ENCODE results near the gene SENP1.
"Not testable (repeated sequence)": the region's sequence is repeated elsewhere in the genome, so short reads cannot be mapped to it uniquely, and the experiment has no call there.

SENP1 gene

DNA sequence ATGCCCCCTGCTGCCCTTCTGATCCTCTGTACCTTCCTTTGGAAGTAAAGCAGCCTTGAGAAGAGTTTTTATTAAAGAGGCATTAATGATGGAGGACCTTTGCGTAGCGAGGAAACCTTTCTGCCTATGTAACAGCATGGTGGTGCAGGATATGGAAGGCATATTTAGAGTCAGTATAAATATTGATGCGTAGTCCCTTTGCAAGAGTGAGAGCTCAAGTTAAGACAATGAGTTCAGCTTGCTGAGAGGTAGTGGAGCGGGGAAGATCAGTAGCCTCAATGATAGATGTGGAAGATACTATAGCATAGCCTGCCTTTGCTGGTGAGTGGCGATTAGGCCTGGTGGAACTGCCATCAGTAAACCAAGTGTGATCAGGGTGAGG, 5.4 kb upstream of the SENP1 start:
- not testable (repeated sequence) for DNase-seq (ENCODE audit: low read depth in 2 of 2)

DNA sequence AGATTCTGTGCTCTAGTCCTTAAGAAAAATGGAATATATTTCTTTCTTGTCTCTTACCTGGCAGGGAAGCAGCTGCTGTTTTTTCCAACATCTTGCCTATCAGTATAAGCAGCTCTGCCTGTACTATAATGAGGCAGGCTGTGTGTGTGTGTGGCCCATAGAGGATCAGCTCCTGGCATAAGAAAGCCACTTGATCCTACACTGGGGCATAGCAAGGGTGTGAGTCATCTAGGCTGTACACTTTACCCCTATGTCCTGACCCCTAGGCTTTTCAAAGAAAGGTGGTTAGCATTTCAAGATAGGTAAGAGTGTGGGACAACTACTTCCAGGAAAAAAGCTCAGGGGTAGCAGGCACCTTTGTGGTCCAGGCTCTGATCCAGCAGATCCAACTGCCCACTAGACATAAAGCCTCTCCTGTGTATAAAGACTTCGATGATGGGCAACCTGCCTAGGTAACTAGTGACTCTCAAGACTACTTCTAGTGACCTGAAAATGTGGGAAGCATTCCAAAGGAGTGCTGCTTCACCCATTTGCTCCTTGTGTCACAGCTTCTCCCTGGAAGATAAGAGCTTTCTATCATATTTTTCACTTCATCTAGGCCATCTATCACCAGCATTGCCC, 4.9 kb upstream of the SENP1 start:
- no peak for DNase-seq (ENCODE audit: low read depth in 2 of 2)

DNA sequence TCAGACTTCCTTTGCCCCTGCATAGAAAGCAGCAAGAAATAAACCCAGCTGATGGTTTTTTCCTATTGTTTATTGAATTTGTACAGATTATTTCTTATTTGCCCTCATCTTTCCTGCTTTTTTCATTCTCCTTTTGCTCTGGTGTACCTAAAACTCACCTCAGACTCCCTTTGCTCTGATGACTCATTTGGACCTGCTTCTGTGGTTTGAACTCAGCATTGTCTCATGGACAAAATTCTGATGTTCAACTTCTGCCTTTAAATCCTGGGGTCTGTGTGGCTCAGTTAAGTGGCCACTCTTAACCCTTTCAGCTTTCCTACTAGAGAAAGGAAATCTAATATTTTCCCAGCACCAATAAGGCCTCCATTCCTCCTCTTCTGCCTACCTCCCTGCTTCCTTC, 3.5 kb upstream of the SENP1 start:
- DNase-seq (ENCODE audit: low read depth in 2 of 2) = no peak

DNA sequence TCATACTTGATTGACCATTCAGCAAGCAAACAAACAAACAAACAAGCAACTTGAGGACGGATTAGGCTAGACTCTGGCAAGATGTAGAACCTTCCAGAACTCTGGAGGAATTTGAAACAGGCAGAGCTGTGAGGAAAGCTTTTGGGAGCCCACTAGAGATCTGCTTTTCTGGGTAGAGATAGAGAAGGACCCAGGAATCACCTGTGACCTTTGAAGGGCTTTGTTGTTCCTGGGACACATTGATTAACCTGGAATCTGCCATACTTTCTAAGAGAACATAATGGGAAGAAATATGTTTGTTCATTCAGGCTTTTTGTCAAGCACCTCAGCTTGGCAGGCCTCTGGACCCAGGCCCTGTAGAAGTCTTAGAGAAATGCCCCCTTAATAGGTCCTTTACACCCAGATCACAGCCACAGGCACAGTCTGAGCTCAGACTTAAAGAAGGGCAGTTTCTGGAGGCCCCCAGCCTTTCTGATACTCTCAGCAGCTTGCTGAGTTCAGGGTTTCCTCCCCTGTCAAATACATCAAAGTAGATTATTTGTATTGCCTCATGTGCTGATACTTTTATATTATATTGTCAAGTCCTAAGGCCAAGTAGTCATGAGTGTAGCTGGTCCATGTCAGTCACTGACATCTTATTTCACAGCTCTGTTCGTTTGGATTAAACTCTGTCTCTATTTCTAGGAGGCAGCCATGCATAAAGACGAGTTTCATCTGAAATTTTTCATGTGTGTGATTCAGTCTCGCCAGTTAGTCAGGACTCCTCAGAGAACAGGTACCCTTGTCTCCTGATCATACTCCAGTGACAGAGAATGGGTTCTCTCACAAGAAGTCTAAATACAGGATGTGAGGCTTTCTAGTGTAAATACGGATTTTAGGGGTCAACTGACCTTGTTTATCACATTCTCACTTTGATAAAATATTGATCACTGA, 1.1 kb upstream of the SENP1 start:
- no peak for DNase-seq (ENCODE audit: low read depth in 2 of 2)

DNA sequence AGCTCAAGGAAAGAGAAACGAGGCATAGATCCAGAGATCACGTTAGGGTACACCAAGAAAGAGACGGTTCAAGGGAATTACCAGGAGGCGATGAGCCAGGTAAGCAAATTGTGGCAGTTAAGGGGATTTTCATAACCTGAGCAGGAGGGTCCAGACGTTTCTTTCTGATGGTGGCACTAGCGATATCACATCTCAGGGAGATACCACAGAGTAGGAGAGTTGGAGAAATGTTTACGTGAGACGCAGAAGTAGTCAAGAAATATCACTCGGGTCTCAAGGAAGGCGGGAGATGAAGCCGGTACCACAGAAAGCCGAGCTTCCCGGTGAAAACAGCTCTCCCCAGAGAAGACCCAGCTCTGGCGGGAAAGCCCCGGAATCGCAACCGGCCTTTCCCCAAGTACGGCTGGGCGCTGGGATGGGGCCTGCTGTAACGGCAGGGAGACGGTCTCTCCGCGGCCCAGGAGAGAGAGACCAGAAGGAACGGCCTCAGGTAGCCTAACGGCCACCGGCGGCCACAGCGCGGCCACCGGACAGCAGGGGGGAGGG, 485 bp downstream of the SENP1 start:
- no peak for DNase-seq (ENCODE audit: low read depth in 2 of 2)

DNA sequence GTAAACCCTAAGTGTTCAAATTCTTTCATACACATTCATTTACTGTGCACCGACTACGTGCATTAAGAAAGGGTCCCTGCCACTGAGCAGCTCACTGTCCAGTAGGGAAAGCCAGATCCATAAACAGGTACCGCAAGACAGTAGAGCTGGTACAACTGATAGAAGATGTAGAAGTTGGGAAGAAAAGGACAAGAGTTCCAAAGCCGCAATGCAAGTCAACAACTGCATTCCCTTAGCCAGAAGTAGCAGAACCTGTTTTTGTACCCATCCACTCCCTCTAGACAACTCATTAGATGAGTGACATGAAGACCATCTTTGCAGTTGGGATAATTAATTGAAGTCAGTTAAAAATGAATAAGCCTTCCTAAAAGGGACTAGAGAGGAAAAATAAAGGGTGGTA, 1.3 kb downstream of the SENP1 start:
- DNase-seq (ENCODE audit: low read depth in 2 of 2) = no peak

DNA sequence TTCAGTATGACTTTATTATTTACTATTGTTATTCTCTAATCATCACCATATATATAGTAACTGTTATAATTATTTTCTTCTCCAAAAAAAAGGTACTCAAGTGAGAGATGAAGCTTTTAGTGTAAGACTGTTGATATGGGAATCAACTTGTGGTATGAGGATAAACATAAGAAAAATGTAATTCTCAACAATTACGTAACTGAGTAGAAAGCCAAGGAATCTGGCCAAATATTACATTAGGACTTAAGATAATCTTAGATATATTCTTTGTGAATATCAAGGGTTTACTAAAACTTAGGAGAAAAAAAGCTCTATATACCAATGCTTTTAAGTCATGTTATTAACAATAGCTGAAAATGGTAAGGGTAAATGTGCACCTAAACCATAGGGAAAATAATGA, 13.3 kb downstream of the SENP1 start:
- DNase-seq (ENCODE audit: low read depth in 2 of 2) = no peak

DNA sequence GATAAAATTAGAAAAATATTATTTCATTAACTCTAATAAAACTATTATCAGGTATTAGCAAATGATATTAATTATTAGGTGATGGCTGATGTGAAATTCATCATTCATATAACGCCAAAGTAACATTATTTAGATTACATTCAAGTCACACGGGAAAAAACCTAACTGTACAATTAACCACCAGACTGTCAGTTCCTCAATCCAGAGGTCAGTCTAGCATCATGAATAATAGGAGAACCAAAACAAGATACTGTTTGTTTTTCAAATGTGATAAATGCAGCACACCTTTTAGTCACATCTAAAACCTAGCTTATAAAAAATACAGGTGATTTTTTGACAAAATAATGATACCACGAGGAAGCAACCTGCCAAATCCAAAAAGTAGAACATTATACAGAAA, 19.6 kb downstream of the SENP1 start:
- DNase-seq (ENCODE audit: low read depth in 2 of 2) = no peak

DNA sequence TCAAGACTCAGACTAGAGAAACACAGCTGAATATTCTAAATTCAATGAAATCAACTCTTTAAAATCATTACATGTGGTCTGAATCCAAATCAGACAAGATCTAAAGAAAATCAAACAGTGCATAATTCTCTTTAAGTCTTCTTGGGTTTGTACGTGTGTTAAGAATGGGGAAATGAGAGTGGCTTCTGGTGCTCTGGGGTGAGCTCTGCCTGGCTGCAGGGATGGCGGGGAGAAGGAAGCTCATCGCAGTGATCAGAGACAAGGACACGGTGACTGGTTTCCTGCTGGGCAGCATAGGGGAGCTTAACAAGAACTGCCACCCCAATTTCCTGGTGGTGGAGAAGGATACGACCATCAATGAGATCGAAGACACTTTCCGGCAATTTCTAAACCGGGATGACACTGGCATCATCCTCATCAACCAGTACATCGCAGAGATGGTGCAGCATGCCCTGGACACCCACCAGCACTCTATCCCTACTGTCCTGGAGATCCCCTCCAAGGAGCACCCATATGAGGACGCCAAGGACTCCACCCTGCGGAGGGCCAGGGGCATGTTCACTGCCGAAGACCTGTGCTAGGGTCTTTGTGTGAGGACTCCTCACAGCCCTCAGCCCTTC, 20.9 kb downstream of the SENP1 start:
- no peak for DNase-seq (ENCODE audit: low read depth in 2 of 2)

DNA sequence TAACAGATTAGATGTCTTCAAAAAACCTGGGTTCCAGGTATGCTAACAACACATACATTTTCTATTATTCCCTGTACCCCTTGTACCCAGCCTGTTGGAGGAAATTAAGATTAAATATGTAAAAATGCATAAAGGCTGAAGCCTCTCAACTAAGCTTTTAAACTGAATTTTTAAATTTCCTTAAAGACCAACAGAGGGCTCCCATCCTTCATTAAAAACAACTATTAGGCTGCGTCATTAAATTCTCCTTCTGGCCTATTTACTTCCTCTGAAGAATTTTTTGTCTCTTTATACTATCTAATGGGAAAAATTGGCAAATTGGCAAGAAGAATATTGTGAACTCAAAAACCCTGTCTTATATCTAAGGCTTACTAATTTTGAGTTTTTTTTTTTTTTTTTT, 21.8 kb downstream of the SENP1 start:
- DNase-seq (ENCODE audit: low read depth in 2 of 2) = no peak

DNA sequence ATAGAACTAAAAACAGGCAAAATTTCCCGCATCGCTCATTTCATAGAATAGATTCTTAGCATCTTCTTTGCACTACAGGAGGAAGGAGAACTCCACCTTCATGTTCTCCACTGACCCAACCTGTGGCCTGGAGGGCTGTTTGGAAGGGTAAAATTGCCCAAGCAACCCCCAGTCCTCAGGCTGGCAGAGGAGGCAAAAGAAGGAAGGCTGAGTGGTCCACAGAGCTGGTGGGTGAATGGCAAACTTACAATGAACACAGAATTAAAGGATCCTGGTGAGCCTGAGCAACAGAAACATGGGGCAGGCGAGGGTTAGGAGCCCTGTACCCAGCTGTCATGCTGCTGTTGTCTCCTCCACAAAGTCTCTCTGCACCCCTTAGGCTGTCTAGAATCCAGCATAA, 25.1 kb downstream of the SENP1 start:
- no peak for DNase-seq (ENCODE audit: low read depth in 2 of 2)

DNA sequence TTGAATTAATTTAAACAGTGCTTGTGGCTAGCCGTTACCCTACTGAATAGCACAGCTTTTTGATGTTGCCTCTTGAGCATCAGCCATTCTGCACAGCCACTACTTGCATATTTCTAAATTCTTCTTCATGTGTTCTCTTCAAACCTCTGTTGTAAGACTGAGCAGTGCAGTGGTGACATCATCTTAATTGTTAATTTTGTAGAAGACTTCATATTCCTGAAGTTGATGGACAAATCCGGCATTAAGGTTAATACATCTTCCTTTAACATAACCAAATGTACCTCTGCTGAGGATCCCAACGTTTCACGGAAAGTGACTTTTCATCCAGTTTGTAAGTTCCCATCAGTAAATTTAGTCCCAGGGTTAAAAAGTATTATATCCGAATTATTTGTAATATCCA, 25.6 kb downstream of the SENP1 start:
- no peak for DNase-seq (ENCODE audit: low read depth in 2 of 2)

DNA sequence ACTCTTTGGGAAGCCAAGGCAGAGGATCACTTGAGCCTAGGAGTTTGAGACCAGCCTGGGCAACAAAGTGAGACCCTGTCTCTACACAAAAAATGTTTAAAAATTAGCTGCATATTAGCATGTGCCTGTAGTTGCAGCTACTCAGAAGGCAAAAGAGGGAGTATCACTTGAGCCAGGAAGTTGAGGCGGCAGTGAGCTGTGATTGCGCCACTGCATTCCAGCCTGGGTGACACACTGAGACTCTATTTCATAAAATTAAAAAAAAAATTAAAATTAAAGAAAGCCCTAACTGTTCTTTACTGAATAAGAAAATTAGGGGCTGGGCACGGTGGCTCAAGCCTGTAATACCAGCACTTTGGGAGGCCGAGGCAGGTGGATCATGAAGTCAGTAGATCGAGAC, 27.0 kb downstream of the SENP1 start:
- peak; percentile 15 to 17 for DNase-seq (ENCODE audit: low read depth in 2 of 2)

DNA sequence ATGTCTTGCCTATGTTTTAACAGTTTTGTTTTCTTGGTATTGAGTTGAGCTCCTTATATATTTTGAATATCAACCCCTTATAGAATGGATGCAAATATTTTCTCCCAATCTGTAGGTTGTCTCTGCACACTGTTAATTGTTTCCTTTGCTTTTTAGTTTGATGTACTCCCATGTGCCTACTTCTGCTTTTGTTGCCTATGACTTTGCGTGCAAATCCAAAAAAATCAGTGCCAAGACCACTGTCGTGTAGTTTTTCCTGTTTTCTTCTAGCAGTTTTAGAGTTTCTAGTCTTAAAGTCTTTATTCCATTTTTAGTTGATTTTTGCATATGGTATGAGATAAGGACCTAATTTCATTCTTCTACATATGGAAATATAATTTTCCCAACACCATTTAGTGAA, 28.8 kb downstream of the SENP1 start:
- no peak for DNase-seq (ENCODE audit: low read depth in 2 of 2)

DNA sequence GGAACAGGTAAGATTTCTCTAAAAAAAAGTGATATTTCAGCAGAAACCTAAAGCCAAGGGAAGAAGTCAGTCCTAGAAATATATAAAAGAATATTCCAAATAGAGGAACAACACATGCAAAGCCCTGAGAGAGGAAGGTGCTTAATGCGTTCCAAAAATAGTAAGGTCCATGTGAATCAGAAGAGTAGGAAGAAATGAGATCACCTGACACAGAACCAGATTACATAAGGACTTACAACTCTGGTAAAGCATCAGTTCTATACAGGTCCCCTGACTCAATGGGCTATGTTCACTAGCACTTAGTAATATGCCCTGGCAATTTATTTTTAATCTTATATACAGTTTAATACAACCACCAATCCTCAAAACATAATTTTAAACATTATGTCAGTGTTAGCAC, 30.0 kb downstream of the SENP1 start:
- DNase-seq (ENCODE audit: low read depth in 2 of 2) = no peak

DNA sequence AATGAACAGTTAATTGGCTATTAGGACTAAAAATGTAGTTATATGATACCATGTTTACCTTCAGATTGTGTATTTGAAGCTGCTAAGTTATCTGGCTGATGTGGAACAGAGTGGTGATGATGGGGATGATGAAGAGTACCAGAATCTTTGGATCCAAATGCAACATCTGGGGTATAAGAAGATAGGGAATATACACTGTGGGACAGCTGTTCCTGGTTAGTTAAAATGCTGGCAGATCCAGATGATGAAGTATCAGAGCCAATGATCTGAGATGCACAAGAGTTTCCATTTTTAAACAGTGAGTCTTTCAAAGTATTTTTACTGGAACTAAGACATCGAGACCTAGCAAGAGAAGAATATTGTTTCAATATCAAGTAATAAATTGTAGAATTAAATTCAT, 31.6 kb downstream of the SENP1 start:
- DNase-seq (ENCODE audit: low read depth in 2 of 2) = no peak

DNA sequence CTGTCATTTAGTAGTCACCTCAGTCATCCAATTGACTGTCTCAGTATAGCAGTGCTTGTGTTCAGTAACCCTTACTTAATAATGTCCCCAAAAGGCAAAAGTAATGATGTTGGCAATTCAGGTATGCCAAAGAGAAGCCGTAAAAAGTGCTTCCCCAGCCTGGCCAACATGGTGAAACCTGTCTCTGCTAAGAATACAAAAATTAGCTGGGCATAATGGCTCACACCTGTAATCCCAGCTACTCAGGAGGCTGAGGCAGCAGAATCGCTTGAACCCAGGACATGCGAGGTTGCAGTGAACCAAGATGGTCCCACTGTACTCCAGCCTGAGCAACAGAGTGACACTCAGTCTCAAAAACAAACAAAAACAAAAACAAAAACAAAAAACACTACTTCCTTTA, 33.6 kb downstream of the SENP1 start:
- DNase-seq (ENCODE audit: low read depth in 2 of 2) = no peak

DNA sequence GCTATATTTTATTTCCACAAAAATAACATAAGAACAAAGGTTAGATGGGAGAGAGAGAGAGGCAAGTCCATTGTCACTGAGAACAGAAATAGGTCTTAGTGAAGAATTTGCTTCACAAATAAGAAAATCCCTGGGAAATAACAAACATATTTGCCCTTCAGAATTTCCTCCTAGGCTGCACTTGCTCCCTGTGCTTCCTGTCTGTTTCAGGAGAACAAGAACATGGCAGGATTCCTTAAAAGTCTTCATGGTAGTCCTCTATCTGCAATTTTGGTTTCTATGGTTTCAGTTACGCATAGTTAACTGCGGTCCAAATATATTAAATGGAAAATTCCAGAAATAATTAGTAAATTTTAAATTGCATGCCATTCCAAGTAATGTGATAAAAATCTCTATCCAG, 34.1 kb downstream of the SENP1 start:
- no peak for DNase-seq (ENCODE audit: low read depth in 2 of 2)

DNA sequence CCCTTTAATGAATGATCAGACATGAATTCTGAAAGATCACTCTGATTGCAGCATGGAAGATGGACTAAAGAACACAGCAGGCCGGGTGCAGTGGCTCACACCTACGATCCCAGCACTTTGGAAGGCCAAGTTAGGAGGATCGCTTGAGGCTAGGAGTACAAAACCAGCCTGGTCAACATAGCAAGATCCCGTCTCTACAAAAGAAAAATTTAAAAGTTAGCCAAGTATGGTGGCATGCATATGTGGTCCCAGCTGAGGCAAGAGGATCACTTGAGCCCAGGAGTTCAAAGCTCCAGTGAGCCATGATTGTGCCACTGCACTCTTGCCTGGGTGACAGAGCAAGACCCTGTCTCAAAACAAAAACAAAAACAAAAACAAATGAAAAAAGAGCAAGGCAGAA, 35.1 kb downstream of the SENP1 start:
- no peak for DNase-seq (ENCODE audit: low read depth in 2 of 2)

DNA sequence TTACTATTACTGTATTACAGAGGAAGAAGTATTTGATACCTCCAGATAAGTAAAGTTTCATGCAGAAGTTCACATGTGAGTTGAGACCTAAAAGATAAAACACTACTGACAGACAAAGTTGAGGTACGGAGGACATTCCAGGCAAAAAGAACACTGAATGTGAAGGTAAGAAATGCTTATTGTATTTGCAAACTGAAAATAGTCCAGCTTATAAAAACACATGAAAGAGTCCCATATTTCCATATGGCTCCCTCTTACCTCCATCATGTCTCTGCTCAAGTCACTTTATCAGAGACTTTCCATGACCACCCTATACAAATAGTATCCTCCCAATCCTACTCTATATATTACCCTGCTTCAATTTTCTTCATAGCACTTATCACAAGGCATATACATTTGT, 35.8 kb downstream of the SENP1 start:
- DNase-seq (ENCODE audit: low read depth in 2 of 2) = no peak

DNA sequence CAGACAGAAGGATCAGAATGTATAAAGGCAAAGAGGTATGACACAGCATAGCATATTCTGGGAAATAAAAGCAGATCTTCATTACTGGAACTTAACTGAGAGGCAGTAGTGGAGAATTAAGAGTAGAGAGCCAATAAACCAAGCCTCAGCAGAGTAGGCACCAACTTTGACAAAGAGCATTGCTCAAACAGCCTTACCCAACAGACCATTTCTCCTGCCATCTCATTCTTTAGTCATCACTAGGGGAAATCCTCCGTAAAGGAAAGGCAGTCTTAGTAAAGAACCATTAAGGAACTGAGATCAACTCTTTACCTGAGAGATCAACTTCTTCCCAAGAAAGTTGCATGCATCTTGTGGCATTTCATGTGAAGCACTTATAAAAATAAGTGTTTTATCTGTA, 36.6 kb downstream of the SENP1 start:
- no peak for DNase-seq (ENCODE audit: low read depth in 2 of 2)

DNA sequence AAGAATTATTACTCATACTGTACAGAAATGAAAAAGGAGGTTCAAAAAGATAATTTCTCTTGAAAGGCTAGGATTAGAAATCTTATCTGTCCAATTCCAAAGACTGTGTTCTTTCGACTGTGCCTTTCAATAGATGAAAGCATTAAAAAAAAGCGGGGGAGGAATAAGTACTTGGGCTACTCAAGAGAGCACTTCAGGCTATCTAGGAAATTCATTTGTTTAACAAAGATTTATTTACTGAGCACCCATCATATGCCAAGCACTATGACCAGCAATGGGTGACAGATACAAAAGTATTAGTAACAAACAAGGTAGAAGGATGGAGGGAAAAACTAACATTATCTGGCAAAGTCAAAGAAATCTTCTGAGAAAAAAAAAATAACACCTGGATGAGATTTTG, 37.4 kb downstream of the SENP1 start:
- DNase-seq (ENCODE audit: low read depth in 2 of 2) = no peak
